GM12872 (cell line): Measurements from ENCODE around the gene DPP7.

Source experiments
- TF ChIP-seq, protein P1 (sequence below): IDR thresholded peaks from 3 replicates; pipeline ENCODE4 v1.5.1; 2011; ENCODE audit warnings: low read depth, mild to moderate bottlenecking, low read length, moderate library complexity; ENCODE audit not compliant: insufficient read depth

The DPP7 gene

DNA sequence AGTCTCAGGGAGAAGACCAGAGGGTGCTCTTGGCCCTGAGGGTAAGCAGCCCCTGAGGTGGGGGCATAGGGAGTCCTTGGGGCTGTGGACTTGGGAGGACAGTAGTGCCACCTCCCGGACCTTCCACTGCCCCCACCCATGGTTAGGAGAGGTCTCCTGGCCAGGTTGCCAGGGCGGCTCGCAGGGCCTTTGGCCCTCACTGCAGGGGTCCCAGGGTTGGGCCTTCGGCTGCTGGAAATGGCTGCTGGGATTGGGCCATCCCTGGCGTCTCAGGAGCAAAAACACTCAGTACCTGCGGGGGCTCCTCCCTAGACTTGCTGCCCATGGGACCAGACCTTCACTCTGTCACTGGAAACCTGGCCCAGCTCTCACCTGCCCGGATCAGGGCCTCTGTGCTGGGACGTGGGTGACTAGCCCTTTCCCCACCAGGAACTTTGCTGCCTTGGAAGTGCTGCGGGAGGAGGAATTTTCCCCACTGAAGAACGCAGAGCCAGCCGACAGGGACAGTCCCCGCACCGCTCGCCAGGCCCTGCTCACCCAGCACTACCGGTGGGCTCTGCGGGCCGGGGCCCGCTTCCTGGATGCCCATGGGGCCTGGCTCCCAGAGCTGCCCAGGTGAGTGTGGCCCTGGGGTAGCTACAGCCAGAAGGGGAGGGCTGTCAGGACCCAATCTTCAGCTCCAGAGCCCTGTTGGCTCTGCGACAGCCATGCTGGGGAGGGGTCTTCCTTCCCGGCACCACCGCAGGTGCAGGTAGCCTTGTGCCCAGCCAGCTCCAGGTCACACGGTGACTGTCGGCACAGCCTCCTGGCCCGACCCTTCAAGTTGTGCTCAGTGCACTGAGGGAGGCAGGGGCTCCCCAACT is 34.0 kb downstream of the DPP7 start:
- TF ChIP-seq, protein P1, sequence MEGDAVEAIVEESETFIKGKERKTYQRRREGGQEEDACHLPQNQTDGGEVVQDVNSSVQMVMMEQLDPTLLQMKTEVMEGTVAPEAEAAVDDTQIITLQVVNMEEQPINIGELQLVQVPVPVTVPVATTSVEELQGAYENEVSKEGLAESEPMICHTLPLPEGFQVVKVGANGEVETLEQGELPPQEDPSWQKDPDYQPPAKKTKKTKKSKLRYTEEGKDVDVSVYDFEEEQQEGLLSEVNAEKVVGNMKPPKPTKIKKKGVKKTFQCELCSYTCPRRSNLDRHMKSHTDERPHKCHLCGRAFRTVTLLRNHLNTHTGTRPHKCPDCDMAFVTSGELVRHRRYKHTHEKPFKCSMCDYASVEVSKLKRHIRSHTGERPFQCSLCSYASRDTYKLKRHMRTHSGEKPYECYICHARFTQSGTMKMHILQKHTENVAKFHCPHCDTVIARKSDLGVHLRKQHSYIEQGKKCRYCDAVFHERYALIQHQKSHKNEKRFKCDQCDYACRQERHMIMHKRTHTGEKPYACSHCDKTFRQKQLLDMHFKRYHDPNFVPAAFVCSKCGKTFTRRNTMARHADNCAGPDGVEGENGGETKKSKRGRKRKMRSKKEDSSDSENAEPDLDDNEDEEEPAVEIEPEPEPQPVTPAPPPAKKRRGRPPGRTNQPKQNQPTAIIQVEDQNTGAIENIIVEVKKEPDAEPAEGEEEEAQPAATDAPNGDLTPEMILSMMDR = no peak

DNA sequence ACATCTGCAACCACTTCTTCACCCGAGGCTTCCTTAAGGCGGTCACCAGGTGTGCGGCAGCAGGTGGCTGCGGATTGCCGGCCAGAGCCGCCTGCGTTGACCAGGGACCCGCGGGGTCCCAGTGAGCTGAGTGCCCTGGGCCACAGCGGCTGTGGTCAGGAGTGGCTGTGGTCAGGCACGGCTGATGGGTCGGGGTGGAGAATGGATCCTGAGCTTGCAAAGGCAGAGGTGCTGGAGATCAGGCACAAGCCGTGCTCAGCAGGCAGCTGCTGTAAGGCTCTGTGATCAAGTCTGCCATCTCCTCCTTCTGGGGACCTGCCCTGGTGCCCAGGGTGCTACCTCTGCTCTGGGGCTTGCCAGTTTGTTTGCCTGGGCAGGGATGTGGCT is 35.1 kb downstream of the DPP7 start:
- TF ChIP-seq, protein P1 = no peak

DNA sequence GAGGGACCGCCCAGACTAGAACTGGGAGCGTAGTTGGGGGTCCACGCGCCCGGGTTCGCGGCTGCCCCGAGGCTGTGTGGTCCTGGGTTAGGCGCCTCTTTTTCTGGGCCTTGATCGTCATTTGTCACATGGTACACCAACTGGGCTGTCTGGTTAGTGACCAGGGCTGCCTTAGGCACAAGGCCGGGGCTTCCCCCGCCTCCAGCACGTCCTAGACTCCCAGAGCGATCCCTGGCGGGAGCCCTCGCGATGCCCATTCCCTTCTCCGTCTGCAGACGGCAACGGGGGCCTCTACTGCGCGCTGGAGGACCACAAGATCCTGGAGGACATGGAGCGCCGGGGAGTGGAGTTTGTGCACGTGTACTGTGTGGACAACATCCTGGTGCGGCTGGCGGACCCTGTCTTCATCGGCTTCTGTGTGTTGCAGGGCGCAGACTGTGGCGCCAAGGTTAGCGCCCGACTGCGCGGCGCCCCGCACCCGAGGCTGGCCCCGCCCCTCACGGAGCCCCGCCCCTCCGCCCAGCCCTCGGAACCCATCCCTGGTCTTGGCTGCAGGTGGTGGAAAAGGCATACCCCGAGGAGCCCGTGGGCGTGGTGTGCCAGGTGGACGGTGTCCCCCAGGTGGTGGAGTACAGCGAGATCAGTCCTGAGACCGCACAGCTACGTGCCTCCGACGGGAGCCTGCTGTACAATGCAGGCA is 35.7 kb downstream of the DPP7 start:
- TF ChIP-seq, protein P1 = no peak

DNA sequence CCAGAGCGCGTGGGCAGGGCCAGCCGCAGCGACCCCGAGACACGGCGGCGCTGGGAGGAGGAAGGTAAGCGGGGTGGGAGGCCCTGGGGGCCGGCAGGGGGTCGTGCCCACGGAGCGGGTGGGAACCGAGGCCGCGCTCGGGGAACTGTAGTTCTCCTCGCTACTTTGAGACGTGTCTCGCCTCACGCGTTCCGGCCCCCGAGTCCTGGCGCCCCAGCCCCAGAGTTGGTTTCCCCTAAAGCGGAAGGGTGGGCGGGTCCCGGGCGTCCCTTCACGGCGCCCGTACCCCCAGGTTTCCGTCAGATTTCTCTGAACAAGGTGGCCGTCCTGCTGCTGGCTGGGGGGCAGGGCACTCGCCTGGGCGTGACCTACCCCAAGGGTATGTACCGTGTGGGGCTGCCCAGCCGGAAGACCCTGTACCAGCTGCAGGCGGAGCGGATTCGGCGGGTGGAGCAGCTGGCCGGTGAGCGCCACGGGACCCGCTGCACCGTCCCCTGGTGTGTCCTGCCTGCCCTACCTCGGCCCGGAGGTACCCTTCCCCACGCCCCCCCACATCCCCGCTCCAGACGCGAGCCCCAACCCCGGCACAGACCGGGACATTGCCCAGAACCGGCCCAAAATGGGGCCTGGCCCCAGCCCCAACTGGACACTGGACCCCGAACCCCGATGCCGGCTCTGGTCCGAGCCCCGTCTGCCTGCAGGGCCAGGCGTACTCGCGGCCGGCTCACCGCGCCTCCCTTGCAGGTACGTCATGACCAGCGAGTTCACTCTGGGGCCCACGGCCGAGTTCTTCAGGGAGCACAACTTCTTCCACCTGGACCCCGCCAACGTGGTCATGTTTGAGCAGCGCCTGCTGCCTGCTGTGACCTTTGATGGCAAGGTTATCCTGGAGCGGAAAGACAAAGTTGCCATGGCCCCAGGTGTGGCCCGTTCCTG is 36.5 kb downstream of the DPP7 start:
- TF ChIP-seq, protein P1 = no peak

DNA sequence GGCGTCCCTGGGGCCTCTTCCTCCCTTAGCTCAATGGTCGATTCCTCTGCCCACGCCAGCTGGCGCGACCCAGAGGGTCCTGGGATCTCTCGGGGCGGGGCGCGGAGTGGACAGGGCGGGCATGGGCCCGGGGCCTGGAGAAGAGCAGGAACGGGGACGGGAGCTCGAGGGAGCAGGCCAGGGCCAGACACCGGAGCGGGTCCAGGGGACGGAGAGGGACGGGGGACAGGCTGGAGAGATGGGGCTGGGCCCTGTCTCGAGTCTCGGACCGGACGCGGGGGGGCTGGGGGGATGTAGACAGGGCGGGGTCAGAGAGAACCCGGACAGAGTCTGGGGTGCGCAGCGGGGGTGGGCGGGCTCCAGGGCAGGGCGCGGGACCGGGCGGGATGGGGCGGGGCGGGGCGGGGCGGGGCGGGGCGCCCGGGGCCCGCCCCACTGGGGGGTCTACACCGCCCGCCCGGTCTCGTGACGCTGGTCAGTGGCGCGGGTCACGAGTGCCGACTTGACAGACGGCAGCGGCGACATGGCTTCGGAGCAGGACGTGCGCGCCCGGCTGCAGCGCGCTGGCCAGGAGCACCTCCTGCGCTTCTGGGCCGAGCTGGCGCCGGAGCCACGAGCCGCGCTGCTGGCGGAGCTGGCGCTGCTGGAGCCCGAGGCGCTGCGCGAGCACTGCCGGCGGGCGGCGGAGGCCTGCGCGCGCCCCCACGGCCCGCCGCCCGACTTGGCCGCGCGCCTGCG is 37.4 kb downstream of the DPP7 start, which contains the start of gene UAP1L1:
TSS of gene UAP1L1 (plus strand) at position 508 of the 738 bp plus-strand sequence. CDS start at position 524, 16 bp downstream.
- TF ChIP-seq, protein P1 = no peak

DNA sequence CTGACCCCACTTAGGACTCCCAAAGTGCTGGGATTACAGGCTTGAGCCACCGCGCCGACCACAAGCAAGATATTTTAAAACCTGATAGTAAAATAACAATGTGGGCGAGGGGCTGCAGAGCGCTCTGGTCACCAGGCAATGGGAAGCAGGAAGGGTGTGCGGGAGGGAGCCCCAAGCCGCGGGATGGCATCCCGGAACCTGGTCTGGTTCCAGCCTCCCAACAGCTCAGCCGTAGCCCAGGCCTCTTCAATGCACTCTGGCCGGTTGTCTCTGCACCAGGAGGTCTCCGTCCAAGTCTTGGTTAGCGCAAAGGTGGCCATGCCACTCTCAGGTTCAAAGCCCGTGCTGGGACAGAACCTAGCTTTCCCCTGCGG is 37.9 kb downstream of the DPP7 start:
- TF ChIP-seq, protein P1 = no peak
